Caco-2 (cell line): Measurements from ENCODE around the gene TALDO1. TPM values are rescaled to one million over a fixed set of nuclear protein-coding genes. Genes with fewer than 3 reads are reported as not detected.

Experiments
- BruUV-seq: library from RNA; stranded (reverse); fragments of 400-500 nt; replicated peaks from 2 replicates; lab custom pipeline; 2021; lab: Mats Ljungman, UMichigan
- CTCF ChIA-PET: fragments of 300-600 bp; sonication (Branson Sonifier 250); formaldehyde crosslinking; loops from one replicate; lab custom pipeline; 2022; ENCODE audit warnings: antibody characterized with exemption; lab: Charles Lee
- POLR2A ChIA-PET: fragments of 300-600 bp; sonication (Branson Sonifier 250); formaldehyde crosslinking; loops from one replicate; lab custom pipeline; 2022; ENCODE audit warnings: antibody characterized with exemption; lab: Charles Lee
- DNase-seq, 2 experiments: peaks; one replicate each; pipeline versions ENCODE4 v3.0.0 to v3.0.0-alpha.2; 2020 to 2022
- H3K27me3 ChIP-seq: replicated peaks from 2 replicates; pipeline ENCODE4 v1.6.0; 2011; ENCODE audit warnings: low read length; ENCODE audit not compliant: control insufficient read depth, insufficient read depth
- H3K36me3 ChIP-seq: 2 replicates; pipeline ENCODE4 v1.5.1; 2011; ENCODE audit warnings: low read length; ENCODE audit not compliant: control insufficient read depth, insufficient read depth
- H3K4me1 ChIP-seq: fragments of 250-450 bp; sonication (Bioruptor Pico); 2 replicates; pipeline ENCODE4 v1.5.1; 2020; ENCODE audit warnings: mild to moderate bottlenecking
- H3K4me3 ChIP-seq: 2 replicates; pipeline ENCODE4 v1.5.1; 2011; ENCODE audit warnings: low read depth, mild to moderate bottlenecking, control low read depth, low read length
- H3K9me3 ChIP-seq: fragments of 250-450 bp; sonication (Bioruptor Pico); 2 replicates; pipeline ENCODE4 v1.5.1; 2020; ENCODE audit warnings: mild to moderate bottlenecking, moderate library complexity
- H3K27ac Mint-ChIP-seq: one replicate; pipeline ENCODE4 v1.8.0; 2022; ENCODE audit warnings: mixed read lengths; ENCODE audit not compliant: unreplicated experiment
- H3K27me3 Mint-ChIP-seq: one replicate; pipeline ENCODE4 v1.8.0; 2022; ENCODE audit warnings: mixed read lengths; ENCODE audit not compliant: insufficient read depth, unreplicated experiment
- H3K36me3 Mint-ChIP-seq: one replicate; pipeline ENCODE4 v1.8.0; 2022; ENCODE audit warnings: mild to moderate bottlenecking, mixed read lengths; ENCODE audit not compliant: insufficient read depth, unreplicated experiment
- H3K4me1 Mint-ChIP-seq: one replicate; pipeline ENCODE4 v1.8.0; 2022; ENCODE audit warnings: low read depth, mixed read lengths; ENCODE audit not compliant: unreplicated experiment
- H3K4me3 Mint-ChIP-seq: one replicate; pipeline ENCODE4 v1.8.0; 2022; ENCODE audit warnings: mild to moderate bottlenecking, moderate library complexity, mixed read lengths; ENCODE audit not compliant: unreplicated experiment
- H3K9me3 Mint-ChIP-seq: one replicate; pipeline ENCODE4 v1.8.0; 2022; ENCODE audit warnings: mixed read lengths; ENCODE audit not compliant: unreplicated experiment
- intact Hi-C: fragments of 100-400 bp; cut with micrococcal nuclease; formaldehyde crosslinking; loops from one replicate; pipeline ENCODE4 v1.10.0; 2022; ENCODE audit not compliant: unreplicated experiment
- total RNA-seq: library from RNA; stranded (reverse); gene quantifications from 2 replicates; pipeline ENCODE4 v1.2.3, GENCODE V29; 2022
- TF ChIP-seq, protein P1 (sequence below), 2 experiments: fragments of 200-600 bp in 1 of 2; IDR thresholded peaks; 1 replicate in 1 of 2; 2 replicates in 1 of 2; pipeline versions ENCODE4 v1.5.1 to v1.8.0; 2011 to 2022; ENCODE audit warnings: antibody characterized with exemption in 1 of 2, control low read depth in 1 of 2, inconsistent platforms in 1 of 2, low read depth in 1 of 2, low read length in 1 of 2, mild to moderate bottlenecking in 1 of 2, moderate library complexity in 1 of 2; ENCODE audit not compliant: insufficient read depth in 1 of 2, severe bottlenecking in 1 of 2, unreplicated experiment in 1 of 2

The TALDO1 gene
- total RNA-seq, 1 experiment from 2014 or later: 293 TPM

DNA sequence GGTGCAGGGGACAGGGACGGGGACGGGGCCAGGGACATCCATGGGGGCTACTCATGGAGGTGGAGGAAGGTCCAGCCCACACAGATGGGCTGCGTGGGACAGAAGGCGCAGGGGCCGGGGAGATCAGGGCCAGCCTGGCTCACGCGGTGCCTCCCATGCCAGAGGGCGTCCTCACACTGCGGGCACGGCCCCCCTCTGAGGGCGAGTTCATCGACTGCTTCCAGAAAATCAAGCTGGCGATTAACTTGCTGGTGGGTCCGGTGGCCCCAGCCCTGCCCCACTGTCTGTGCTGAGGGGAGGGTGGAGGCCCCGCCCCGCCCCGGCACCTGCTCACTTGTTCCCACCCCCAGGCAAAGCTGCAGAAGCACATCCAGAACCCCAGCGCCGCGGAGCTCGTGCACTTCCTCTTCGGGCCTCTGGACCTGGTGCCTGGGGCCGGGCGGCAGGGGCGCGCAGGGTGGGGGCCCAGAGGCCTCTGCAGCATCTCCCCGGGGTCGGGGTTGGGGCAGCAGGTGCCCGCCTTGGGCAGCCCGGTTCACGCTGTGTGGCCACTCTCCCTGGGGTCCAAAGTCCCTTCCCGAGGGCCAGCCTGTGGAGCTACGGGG, 25.4 kb upstream of the TALDO1 start:
- intact Hi-C loops: loop anchor here (10.0 kb wide), 1 partner anchor 167 kb away; no protein-coding TSS in a partner anchor
- DNase-seq: no peak
- TF ChIP-seq, protein P1, sequence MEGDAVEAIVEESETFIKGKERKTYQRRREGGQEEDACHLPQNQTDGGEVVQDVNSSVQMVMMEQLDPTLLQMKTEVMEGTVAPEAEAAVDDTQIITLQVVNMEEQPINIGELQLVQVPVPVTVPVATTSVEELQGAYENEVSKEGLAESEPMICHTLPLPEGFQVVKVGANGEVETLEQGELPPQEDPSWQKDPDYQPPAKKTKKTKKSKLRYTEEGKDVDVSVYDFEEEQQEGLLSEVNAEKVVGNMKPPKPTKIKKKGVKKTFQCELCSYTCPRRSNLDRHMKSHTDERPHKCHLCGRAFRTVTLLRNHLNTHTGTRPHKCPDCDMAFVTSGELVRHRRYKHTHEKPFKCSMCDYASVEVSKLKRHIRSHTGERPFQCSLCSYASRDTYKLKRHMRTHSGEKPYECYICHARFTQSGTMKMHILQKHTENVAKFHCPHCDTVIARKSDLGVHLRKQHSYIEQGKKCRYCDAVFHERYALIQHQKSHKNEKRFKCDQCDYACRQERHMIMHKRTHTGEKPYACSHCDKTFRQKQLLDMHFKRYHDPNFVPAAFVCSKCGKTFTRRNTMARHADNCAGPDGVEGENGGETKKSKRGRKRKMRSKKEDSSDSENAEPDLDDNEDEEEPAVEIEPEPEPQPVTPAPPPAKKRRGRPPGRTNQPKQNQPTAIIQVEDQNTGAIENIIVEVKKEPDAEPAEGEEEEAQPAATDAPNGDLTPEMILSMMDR (IDR thresholded peaks at IDR 0.05; ENCODE audit: insufficient read depth in 1 of 2, low read depth in 1 of 2, low read length in 1 of 2, severe bottlenecking in 1 of 2, unreplicated experiment in 1 of 2): no peak
- Histone ChIP-seq H3K9me3 (no peaks in the 10 kb centered on the region), H3K4me1 (no peaks in the 10 kb centered on the region), H3K27me3 (no peaks in the 10 kb centered on the region), H3K36me3 (peaks cover 7% of the 10 kb centered on the region), H3K4me3 (no peak overlapping the region)
- POLR2A ChIA-PET: interaction anchor here (0.6 kb wide), 1 partner anchor 26 kb away, joined by 3 read pairs; no protein-coding TSS in a partner anchor
- no peak overlapping the region for H3K4me3 Mint-ChIP-seq
- CTCF ChIA-PET: interaction anchor here (0.5 to 1.7 kb wide), 4 partner anchors 15 to 167 kb away, joined by 3 to 7 read pairs (median 4); no protein-coding TSS in a partner anchor
- no peaks in the 10 kb centered on the region for H3K4me1 Mint-ChIP-seq
- H3K27me3 Mint-ChIP-seq: no peaks in the 10 kb centered on the region
- H3K9me3 Mint-ChIP-seq: no peaks in the 10 kb centered on the region
- peak overlapping the region; percentile 42 for H3K27ac Mint-ChIP-seq
- H3K36me3 Mint-ChIP-seq: peaks cover 78% of the 10 kb centered on the region
- BruUV-seq: no TSS peak

DNA sequence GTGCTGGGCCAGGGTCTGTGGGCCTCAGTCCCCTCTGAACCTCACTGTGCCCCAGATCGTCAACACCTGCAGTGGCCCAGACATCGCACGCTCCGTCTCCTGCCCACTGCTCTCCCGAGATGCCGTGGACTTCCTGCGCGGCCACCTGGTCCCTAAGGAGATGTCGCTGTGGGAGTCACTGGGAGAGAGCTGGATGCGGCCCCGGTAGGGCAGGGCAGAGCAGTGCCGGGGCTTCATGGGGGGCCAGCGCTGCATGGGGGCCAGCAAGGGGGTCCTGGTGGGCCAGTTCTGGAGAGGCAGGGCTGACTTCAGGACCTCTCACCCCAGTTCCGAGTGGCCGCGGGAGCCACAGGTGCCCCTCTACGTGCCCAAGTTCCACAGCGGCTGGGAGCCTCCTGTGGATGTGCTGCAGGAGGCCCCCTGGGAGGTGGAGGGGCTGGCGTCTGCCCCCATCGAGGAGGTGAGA, 24.9 kb upstream of the TALDO1 start:
- intact Hi-C loops: loop anchor here (10.0 kb wide), 1 partner anchor 168 kb away; no protein-coding TSS in a partner anchor
- no peaks in the 10 kb centered on the region for H3K9me3 Mint-ChIP-seq

More for the DNA sequence above, 24.9 kb upstream of the TALDO1 start:
- DNase-seq: no peak
- Mint-ChIP-seq H3K4me1 (no peaks in the 10 kb centered on the region), H3K4me3 (no peak overlapping the region), H3K27ac (peak overlapping the region; percentile 42), H3K27me3 (no peaks in the 10 kb centered on the region), H3K36me3 (peaks cover 76% of the 10 kb centered on the region)
- CTCF ChIA-PET: interaction anchor here (0.5 to 1.7 kb wide), 5 partner anchors 15 to 168 kb away, joined by 3 to 7 read pairs (median 3); no protein-coding TSS in a partner anchor
- POLR2A ChIA-PET: interaction anchor here (0.6 kb wide), 1 partner anchor 26 kb away, joined by 3 read pairs; no protein-coding TSS in a partner anchor
- Histone ChIP-seq H3K9me3 (no peaks in the 10 kb centered on the region), H3K27me3 (no peaks in the 10 kb centered on the region), H3K4me3 (no peak overlapping the region), H3K4me1 (no peaks in the 10 kb centered on the region), H3K36me3 (peaks cover 7% of the 10 kb centered on the region)
- TF ChIP-seq, protein P1 (IDR thresholded peaks at IDR 0.05; ENCODE audit: insufficient read depth in 1 of 2, low read depth in 1 of 2, low read length in 1 of 2, severe bottlenecking in 1 of 2, unreplicated experiment in 1 of 2): no peak
- BruUV-seq: no TSS peak
